ENCODE data around the gene TMEM108.

TMEM108 gene

GRCh38 chr3:133295944-133296917 is 258.0 kb downstream of the TMEM108 start:
- no peak overlapping the region for H3K27ac ChIP-seq (ENCODE audit: extremely low read depth, low read depth, low read length)
- TF ChIP-seq ZXDB (tag by site-specific recombination; IDR thresholded peaks at IDR 0.05) = no peak
- no peak for TF ChIP-seq ZNF324 (tag by site-specific recombination; IDR thresholded peaks at IDR 0.05)
- no peak for TF ChIP-seq ZNF76 (tag by site-specific recombination; IDR thresholded peaks at IDR 0.05; ENCODE audit: borderline replicate concordance, low read depth)
- no peak for TF ChIP-seq ZNF707 (tag by site-specific recombination; IDR thresholded peaks at IDR 0.05)
- TF ChIP-seq ZNF548 (tag by site-specific recombination; IDR thresholded peaks at IDR 0.05) = no peak
- TF ChIP-seq ZNF837 (tag by site-specific recombination; IDR thresholded peaks at IDR 0.05) = no peak
- no peak overlapping the region for H3K4me3 ChIP-seq (ENCODE audit: low read depth, low read length)
- CTCF ChIA-PET = no interaction called here
- H3K4me1 ChIP-seq (ENCODE audit: control insufficient read depth, insufficient read depth, low read length) = peaks cover 12% of the 10 kb centered on the region; the same call in 1 of the 2 replicates
- POLR2A ChIA-PET = no interaction called here
- no peaks in the 10 kb centered on the region for H3K36me3 ChIP-seq (ENCODE audit: control insufficient read depth in 2 of 2, insufficient read depth in 1 of 2, low read length in 2 of 2)
- H3K9me3 ChIP-seq (ENCODE audit: control insufficient read depth, insufficient read depth, low read depth, low read length) = no peaks in the 10 kb centered on the region

GRCh38 chr3:133296981-133297380 is 258.8 kb downstream of the TMEM108 start:
- Histone ChIP-seq H3K9me3 (ENCODE audit: control insufficient read depth, insufficient read depth, low read depth, low read length) (no peaks in the 10 kb centered on the region), H3K4me1 (ENCODE audit: control insufficient read depth, insufficient read depth, low read length) (peaks cover 12% of the 10 kb centered on the region; the same call in 1 of the 2 replicates), H3K4me3 (ENCODE audit: low read depth, low read length) (no peak overlapping the region), H3K36me3 (ENCODE audit: control insufficient read depth in 2 of 2, insufficient read depth in 1 of 2, low read length in 2 of 2) (no peaks in the 10 kb centered on the region), H3K27ac (ENCODE audit: extremely low read depth, low read depth, low read length) (no peak overlapping the region)
- ChIA-PET CTCF (no interaction called here), POLR2A (no interaction called here)
- TF ChIP-seq ZNF670 (tag by site-specific recombination; IDR thresholded peaks at IDR 0.05; ENCODE audit: low read depth) (no peak), SALL2 (tag by site-specific recombination; IDR thresholded peaks at IDR 0.05; ENCODE audit: borderline replicate concordance) (no peak)

GRCh38 chr3:133300102-133300501 is 261.9 kb downstream of the TMEM108 start:
- ChIA-PET CTCF (no interaction called here), POLR2A (no interaction called here)
- no peak for TF ChIP-seq ZNF449 (tag by site-specific recombination; IDR thresholded peaks at IDR 0.05)
- TF ChIP-seq ZNF658 (tag by site-specific recombination; IDR thresholded peaks at IDR 0.05) = no peak
- TF ChIP-seq KLF10 (tag by site-specific recombination; IDR thresholded peaks at IDR 0.05) = no peak
- TF ChIP-seq ZNF366 (tag by site-specific recombination; conservative IDR thresholded peaks at IDR 0.05) = no peak
- no peak for TF ChIP-seq ZFP37 (tag by site-specific recombination; IDR thresholded peaks at IDR 0.05)
- no peak for TF ChIP-seq PRDM1 (tag by site-specific recombination; IDR thresholded peaks at IDR 0.05)
- no peak for TF ChIP-seq ZNF560 (tag by site-specific recombination; IDR thresholded peaks at IDR 0.05; ENCODE audit: borderline replicate concordance)
- no peak for TF ChIP-seq ZEB2 (tag by site-specific recombination; IDR thresholded peaks at IDR 0.05)
- no peak for TF ChIP-seq ZNF785 (tag by site-specific recombination; IDR thresholded peaks at IDR 0.05)
- TF ChIP-seq ZNF501 (tag by site-specific recombination; IDR thresholded peaks at IDR 0.05) = no peak
- no peak for TF ChIP-seq ZNF324 (tag by site-specific recombination; IDR thresholded peaks at IDR 0.05)
- no peak for TF ChIP-seq YY2 (tag by site-specific recombination; IDR thresholded peaks at IDR 0.05)
- TF ChIP-seq MZF1 (tag by site-specific recombination; IDR thresholded peaks at IDR 0.05; ENCODE audit: borderline replicate concordance) = no peak
- no peak for TF ChIP-seq BCL11B (tag by site-specific recombination; IDR thresholded peaks at IDR 0.05; ENCODE audit: low read depth)
- no peak for TF ChIP-seq ZNF777 (tag by site-specific recombination; IDR thresholded peaks at IDR 0.05; ENCODE audit: borderline replicate concordance)
- H3K36me3 ChIP-seq (ENCODE audit: control insufficient read depth in 2 of 2, insufficient read depth in 1 of 2, low read length in 2 of 2) = no peaks in the 10 kb centered on the region
- H3K9me3 ChIP-seq (ENCODE audit: control insufficient read depth, insufficient read depth, low read depth, low read length) = no peaks in the 10 kb centered on the region
- H3K4me1 ChIP-seq (ENCODE audit: control insufficient read depth, insufficient read depth, low read length) = peaks cover under 1% of the 10 kb centered on the region; the same call in 1 of the 2 replicates
- no peak overlapping the region for H3K4me3 ChIP-seq (ENCODE audit: low read depth, low read length)
- no peak overlapping the region for H3K27ac ChIP-seq (ENCODE audit: extremely low read depth, low read depth, low read length)

All from HEK293 (cell line).